ENCODE data around the gene RIC1. TPM values are rescaled to one million over a fixed set of nuclear protein-coding genes. Genes with fewer than 3 reads are reported as not detected.
"Not testable (repeated sequence)": the region's sequence is repeated elsewhere in the genome, so short reads cannot be mapped to it uniquely, and the experiment has no call there.

The RIC1 gene
- total RNA-seq, 1 experiment from 2014 or later = 18.6 TPM

GRCh38 chr9:5671711-5672353 lies 42.9 kb downstream of the RIC1 start:
- peak overlapping the region; percentile 22 for H3K27ac Mint-ChIP-seq (ENCODE audit: unreplicated experiment)
- Histone ChIP-seq H3K27me3 (replicated peaks; ENCODE audit: control insufficient read depth, insufficient read depth, low read length) (no peaks in the 10 kb centered on the region), H3K9me3 (no peaks in the 10 kb centered on the region), H3K4me3 (ENCODE audit: low read depth, low read length) (no peak overlapping the region), H3K36me3 (ENCODE audit: control insufficient read depth, insufficient read depth, low read length) (no peaks in the 10 kb centered on the region), H3K4me1 (peaks cover 6% of the 10 kb centered on the region; the same call in 1 of the 2 replicates)
- intact Hi-C loops (cut with micrococcal nuclease; ENCODE audit: unreplicated experiment) = loop anchor here (5.0 kb wide), 1 partner anchor 40 kb away; no protein-coding TSS in a partner anchor
- H3K9me3 Mint-ChIP-seq (ENCODE audit: unreplicated experiment) = peaks cover 9% of the 10 kb centered on the region
- ChIA-PET POLR2A (interaction anchor here (1.0 kb wide), 1 partner anchor 44 kb away, joined by 5 read pairs; the partner anchor contains the start of gene RIC1), CTCF (no interaction called here)
- H3K4me3 Mint-ChIP-seq (ENCODE audit: unreplicated experiment) = no peak overlapping the region
- no TSS peak for BruUV-seq (replicated peaks)
- peaks cover 17% of the 10 kb centered on the region for H3K4me1 Mint-ChIP-seq (ENCODE audit: low read depth, unreplicated experiment)
- DNase-seq = peak; percentile 32 to 42
- TF ChIP-seq CTCF (IDR thresholded peaks at IDR 0.05; ENCODE audit: insufficient read depth in 1 of 2, low read depth in 1 of 2, low read length in 1 of 2, severe bottlenecking in 1 of 2, unreplicated experiment in 1 of 2) = no peak
- peaks cover 21% of the 10 kb centered on the region for H3K36me3 Mint-ChIP-seq (ENCODE audit: insufficient read depth, unreplicated experiment)
- no peaks in the 10 kb centered on the region for H3K27me3 Mint-ChIP-seq (ENCODE audit: insufficient read depth, unreplicated experiment)

DNA sequence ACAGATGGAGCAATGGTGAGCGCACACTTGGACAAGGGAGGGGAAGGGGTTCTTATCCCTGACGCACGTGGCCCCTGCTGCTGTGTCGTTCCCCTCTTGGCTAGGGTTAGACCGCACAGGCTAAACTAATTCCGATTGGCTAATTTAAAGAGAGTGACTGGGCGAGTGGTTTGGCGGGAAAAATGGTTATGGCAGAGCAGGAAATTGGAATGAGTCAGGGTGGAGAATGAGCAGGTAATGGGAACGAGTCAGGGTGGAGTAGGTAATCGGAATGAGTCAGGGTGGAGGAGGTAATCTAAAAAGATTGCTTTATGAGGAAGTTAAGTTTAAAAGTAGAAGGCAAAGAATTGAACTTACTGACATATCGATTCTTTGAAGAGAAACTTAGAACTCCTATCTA lies 46.1 kb downstream of the RIC1 start:
- intact Hi-C loops (cut with micrococcal nuclease; ENCODE audit: unreplicated experiment); BruUV-seq (replicated peaks); H3K9me3 ChIP-seq; H3K4me1 ChIP-seq; H3K36me3 Mint-ChIP-seq (ENCODE audit: insufficient read depth, unreplicated experiment); H3K9me3 Mint-ChIP-seq (ENCODE audit: unreplicated experiment); H3K36me3 ChIP-seq (ENCODE audit: control insufficient read depth, insufficient read depth, low read length); DNase-seq; H3K27me3 ChIP-seq (replicated peaks; ENCODE audit: control insufficient read depth, insufficient read depth, low read length); CTCF ChIA-PET; POLR2A ChIA-PET; H3K27me3 Mint-ChIP-seq (ENCODE audit: insufficient read depth, unreplicated experiment); H3K4me3 Mint-ChIP-seq (ENCODE audit: unreplicated experiment); H3K4me3 ChIP-seq (ENCODE audit: low read depth, low read length): not testable (repeated sequence)
- peaks cover 17% of the 10 kb centered on the region for H3K4me1 Mint-ChIP-seq (ENCODE audit: low read depth, unreplicated experiment)
- peak overlapping the region; percentile 9 for H3K27ac Mint-ChIP-seq (ENCODE audit: unreplicated experiment)

DNA sequence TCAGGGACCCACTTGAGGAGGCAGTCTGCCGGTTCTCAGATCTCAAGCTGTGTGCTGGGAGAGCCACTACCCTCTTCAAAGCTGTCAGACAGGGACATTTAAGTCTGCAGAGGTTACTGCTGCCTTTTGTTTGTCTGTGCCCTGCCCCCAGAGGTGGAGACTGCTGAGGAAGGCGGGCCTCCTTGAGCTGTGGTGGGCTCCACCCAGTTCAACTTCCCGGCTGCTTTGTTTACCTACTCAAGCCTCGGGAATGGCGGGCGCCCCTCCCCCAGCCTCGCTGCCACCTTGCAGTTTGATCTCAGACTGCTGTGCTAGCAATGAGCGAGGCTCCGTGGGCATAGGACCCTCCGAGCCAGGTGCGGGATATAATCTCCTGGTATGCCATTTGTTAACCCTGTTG lies 54.7 kb downstream of the RIC1 start:
- POLR2A ChIA-PET, DNase-seq: not testable (repeated sequence)

DNA sequence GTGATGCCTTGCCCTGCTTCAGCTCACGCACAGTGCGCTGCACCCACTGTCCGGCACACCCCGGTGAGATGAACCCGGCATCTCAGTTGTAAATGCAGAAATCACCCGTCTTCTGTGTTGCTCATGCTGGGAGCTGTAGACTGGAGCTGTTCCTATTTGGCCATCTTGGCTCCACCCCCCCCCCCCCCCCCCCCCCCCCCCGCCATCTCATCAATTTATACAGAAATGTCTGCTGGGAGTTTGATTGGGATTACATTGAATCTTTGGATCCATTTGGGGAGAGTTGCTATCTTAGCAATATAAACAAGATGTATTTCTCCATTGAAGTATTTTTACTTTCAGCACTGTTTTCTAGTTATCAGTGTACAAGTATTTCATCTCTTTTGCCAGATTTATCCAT lies 55.2 kb downstream of the RIC1 start:
- no peaks in the 10 kb centered on the region for H3K27me3 Mint-ChIP-seq (ENCODE audit: insufficient read depth, unreplicated experiment)
- H3K4me1 ChIP-seq = no peaks in the 10 kb centered on the region
- no peak overlapping the region for H3K27ac Mint-ChIP-seq (ENCODE audit: unreplicated experiment)
- intact Hi-C loops (cut with micrococcal nuclease; ENCODE audit: unreplicated experiment) = no loop called here
- POLR2A ChIA-PET = no interaction called here
- TF ChIP-seq CTCF (IDR thresholded peaks at IDR 0.05; ENCODE audit: insufficient read depth in 1 of 2, low read depth in 1 of 2, low read length in 1 of 2, severe bottlenecking in 1 of 2, unreplicated experiment in 1 of 2) = no peak
- H3K27me3 ChIP-seq (replicated peaks; ENCODE audit: control insufficient read depth, insufficient read depth, low read length) = no peaks in the 10 kb centered on the region
- CTCF ChIA-PET = no interaction called here
- no peak overlapping the region for H3K4me3 Mint-ChIP-seq (ENCODE audit: unreplicated experiment)
- H3K4me1 Mint-ChIP-seq (ENCODE audit: low read depth, unreplicated experiment) = no peaks in the 10 kb centered on the region
- no TSS peak for BruUV-seq (replicated peaks)
- peaks cover 10% of the 10 kb centered on the region for H3K36me3 Mint-ChIP-seq (ENCODE audit: insufficient read depth, unreplicated experiment)
- H3K9me3 ChIP-seq = no peaks in the 10 kb centered on the region
- H3K4me3 ChIP-seq (ENCODE audit: low read depth, low read length) = no peak overlapping the region
- H3K9me3 Mint-ChIP-seq (ENCODE audit: unreplicated experiment) = peaks cover 19% of the 10 kb centered on the region
- no peaks in the 10 kb centered on the region for H3K36me3 ChIP-seq (ENCODE audit: control insufficient read depth, insufficient read depth, low read length)
- no peak for DNase-seq

More for the DNA sequence above, 54.7 kb downstream of the RIC1 start:
- H3K27me3 ChIP-seq (replicated peaks; ENCODE audit: control insufficient read depth, insufficient read depth, low read length); H3K36me3 ChIP-seq (ENCODE audit: control insufficient read depth, insufficient read depth, low read length); H3K27ac Mint-ChIP-seq (ENCODE audit: unreplicated experiment); H3K4me1 Mint-ChIP-seq (ENCODE audit: low read depth, unreplicated experiment); intact Hi-C loops (cut with micrococcal nuclease; ENCODE audit: unreplicated experiment); H3K4me3 Mint-ChIP-seq (ENCODE audit: unreplicated experiment); H3K4me1 ChIP-seq; BruUV-seq (replicated peaks); H3K4me3 ChIP-seq (ENCODE audit: low read depth, low read length); H3K9me3 ChIP-seq; CTCF ChIA-PET; H3K27me3 Mint-ChIP-seq (ENCODE audit: insufficient read depth, unreplicated experiment): not testable (repeated sequence)
- Mint-ChIP-seq H3K9me3 (ENCODE audit: unreplicated experiment) (peaks cover 19% of the 10 kb centered on the region), H3K36me3 (ENCODE audit: insufficient read depth, unreplicated experiment) (peaks cover 10% of the 10 kb centered on the region)

All from Caco-2 (cell line).